ENCODE data around the gene RACGAP1.
"Not testable (repeated sequence)": the region's sequence is repeated elsewhere in the genome, so short reads cannot be mapped to it uniquely, and the experiment has no call there.

Gene RACGAP1

DNA sequence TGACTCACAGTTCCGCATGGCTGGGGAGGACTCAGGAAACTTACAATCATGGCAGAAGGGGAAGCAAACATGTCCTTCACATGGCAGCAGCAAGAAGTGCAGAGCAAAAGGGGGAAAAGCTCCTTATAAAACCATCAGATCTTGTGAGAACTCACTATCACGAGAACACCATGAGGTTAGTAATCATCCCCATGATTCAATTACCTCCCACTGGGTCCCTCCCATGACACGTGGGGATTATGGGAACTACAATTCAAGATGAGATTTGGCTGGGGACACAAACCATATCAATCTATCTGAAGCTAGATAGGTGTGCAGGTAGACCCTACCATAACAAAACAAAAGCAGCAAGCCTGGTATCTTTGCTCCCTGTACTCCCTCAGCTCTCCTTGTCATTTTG, 38.8 kb downstream of the RACGAP1 start:
- DNase-seq (ENCODE audit: low read depth), result not testable (repeated sequence)

DNA sequence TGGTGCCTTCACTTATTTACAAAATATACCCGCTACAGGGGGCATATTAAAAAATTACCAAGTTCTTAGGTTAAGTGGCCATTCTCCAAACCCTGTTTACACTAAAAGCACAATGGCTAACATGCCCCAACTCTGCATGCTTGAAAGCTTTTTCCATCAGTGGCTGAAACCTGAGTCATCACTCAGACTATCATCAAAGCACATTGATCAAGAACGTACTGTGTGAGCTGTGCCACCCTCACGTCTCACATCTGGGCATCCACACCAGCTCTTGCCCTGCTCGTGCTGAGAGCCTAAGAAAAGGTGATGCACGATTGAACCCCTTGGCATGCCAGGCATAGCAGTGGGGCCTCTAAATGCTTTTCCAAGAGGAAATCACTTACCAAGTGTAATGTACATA, 39.3 kb downstream of the RACGAP1 start:
- DNase-seq (ENCODE audit: low read depth), result no peak

GRCh38 chr12:49984476-49985359, 40.6 kb downstream of the RACGAP1 start:
- DNase-seq (ENCODE audit: low read depth), result no peak

DNA sequence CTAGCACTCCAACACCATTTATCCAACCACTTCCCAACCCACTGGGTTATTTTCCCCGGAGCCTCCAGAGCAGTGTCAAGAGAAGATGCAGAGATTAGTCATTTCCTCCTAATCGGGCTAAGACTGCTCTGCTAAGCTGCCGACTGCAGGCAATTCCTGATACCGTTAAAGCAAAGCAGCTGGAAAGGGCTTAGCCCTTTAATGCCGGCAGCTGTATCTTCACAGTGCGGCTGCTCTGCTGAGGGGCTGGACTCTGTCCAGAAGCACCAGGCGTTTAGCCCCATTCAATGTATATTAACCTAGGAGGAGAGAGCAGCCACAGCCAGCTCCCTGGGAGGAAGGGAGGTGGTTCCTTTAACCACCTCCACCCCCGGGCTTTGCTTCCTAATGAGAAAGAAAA, 41.4 kb downstream of the RACGAP1 start:
- DNase-seq (ENCODE audit: low read depth), result no peak

DNA sequence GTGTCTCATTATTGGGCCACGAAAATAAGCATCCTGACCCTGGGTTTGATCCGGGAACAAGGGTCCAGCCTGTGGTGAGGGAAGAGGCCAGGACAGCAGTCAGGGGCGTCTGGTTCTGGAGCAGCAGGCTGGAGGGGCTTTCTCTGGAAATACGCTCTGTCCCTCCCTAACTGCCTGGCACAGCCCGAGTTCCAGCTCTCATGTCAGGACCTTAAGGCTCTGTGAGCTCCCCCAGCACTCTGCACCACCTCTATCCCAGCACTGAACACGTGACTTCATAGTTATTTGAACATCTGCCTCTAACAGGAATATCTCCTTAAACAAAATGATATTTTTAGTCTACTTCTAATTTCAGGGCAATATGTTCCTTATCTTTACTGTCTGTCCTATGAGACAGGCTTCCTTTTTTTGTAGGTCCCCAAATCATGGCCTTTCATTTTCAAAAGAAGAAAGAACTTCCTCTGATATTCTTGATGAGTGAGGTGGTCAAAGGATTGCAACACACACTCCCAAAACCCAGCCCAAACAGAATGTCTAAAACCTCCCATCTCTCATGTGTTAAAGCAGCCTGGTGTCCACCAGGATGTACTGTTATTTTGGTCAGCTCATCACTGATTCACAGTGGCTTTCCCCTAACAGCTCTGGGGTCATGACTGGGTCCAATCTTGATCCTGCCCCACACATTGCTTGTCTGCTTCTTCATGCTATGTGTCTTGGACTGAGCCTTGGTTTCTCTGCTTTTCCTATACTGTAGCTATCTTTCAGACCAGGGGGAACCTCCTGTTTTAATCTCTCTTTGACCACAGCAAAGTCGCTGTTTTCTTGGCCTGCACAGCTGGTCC, 42.8 kb downstream of the RACGAP1 start:
- DNase-seq (ENCODE audit: low read depth), result no peak

DNA sequence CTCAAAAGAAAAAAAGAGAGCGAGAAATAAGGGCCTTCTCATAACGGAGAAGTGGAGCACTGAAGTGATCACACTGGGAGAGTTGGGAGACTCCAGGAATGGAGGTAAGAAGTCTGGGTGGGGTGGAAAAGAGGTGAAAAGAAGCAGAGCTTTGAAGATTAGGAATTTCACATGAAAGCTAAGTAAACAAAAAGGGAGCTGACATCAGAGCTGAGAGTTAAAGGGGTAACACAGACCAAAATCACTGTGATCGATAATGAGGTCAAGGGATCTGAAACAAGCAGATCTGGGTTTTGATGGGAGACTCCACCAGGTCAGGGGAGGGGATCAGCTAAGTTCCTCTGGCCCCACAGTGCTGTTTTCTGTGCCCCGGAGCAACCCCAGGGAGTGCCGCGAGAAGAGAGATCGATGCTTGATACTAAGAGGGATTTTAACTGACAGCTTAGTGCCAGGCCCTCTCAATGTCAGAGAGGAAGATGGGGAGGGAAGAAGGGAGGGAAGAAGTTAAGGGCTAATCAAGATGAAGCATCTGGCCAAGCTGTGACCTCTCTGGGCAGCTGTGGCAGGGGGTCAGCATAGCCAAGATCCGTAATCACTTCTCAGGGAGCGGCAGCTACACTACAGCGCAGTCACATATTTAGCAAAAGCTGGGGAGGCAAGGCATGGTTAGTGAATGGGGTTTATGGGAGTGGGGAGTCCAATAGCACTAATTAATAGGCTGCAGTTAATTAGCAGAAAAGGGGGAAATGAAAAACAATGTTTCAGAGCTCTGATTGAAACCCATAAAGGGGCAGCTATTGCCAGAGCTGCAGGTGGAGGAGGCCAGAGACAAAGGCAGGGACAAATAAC, 44.6 kb downstream of the RACGAP1 start:
- DNase-seq (ENCODE audit: low read depth), result no peak

- DNase-seq (ENCODE audit: low read depth), result no peak
Observed at GRCh38 chr12:49979791-49980190, 45.5 kb downstream of the RACGAP1 start.

DNA sequence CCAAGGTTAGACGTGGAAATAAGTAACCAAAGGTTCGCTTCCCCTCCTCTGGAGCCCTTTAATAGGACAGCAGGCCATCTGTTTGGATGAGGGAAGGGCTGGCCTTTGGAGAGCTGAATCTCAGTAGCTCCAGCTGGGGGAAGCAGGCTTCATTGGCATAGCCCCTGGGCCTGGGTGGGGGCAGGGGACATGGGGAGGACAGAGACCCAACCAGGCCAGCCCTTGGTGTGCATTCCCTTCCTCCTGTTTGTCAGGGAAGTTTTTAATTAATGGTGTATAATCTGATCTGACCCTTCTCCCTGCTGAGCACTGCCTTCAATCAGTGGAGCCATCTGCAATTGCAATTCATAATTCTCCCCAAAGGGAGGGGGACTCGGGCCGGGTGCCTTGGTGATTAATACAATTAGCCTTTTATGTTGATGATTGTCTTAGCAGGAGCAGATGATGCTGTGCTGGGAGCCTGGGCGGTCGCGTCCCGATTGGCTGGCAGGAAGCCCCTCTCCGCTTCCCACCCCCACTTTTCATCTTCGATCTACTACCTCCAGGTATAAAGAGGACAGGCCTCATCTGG, 46.2 kb downstream of the RACGAP1 start:
- DNase-seq (ENCODE audit: low read depth), result no peak

GRCh38 chr12:49978125-49978524, 47.2 kb downstream of the RACGAP1 start:
- no peak for DNase-seq (ENCODE audit: low read depth)

DNA sequence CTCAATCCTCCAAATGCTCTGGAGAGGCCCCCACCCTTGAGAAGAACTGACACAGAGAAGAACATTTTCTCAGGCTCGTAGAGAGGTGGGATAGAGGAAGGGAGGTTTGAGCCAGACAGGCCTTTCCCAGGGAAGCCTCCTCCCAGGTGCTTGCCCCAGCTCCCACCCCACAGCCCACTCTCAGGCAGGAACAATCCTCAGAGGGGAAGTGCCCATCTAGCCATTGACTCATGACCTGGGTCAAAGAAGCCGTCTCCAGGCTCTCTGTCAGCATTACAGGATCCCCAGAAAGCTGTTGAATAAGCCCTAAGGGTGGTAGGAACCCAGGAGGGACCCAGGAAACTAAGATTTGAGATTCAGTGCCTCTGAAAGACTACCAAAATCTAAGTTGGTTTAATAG, 48.7 kb downstream of the RACGAP1 start:
- DNase-seq (ENCODE audit: low read depth), result no peak

DNA sequence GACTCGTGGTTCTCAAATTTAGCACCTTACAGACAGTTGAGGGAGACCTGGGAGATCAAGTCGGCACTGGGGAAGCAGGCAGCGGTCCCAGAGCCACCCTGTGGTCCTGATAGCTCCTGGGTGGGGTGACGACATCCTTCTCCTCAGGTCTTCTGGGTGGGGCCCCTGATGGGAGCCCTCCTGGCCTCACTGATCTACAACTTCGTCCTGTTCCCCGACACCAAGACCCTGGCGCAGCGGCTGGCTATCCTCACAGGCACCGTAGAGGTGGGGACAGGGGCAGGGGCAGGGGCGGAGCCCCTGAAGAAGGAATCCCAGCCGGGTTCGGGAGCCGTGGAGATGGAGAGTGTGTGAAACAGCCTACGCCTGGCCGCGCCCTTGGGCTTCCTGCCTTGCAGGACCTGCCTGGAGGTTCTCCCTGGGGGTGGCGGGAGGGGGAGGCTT, 50.0 kb downstream of the RACGAP1 start:
- DNase-seq (ENCODE audit: low read depth), result no peak

DNA sequence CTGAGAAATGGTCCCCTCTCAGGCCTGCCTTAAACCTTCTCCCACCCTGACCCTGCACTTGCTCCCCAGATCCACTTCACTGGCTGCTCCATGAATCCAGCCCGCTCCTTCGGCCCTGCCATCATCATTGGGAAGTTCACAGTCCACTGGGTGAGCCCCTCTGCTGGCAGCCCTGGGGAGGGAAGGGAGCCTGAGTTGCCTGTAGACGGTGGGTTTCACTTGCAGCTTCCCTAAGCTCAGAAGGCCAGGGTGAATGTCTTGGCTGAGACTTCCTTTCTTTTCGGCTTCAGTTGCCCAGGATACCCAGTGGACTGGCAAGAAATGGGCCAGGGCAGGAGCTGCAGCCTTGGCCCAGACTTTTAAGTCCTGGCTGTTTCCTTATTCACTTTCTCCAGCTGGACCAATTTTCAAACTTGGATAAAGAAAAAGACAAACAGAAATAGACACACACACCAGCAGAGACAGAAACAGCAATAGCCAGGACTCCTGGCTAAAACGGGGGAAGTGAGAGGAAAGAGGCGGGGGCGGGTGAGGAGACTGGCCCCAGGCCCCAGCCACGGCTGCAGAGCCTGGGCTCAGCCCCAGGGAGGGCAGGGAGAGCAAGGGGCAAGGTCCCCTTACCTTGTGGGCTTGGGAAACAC, 50.5 kb downstream of the RACGAP1 start:
- DNase-seq (ENCODE audit: low read depth), result no peak

- no peak for DNase-seq (ENCODE audit: low read depth)
Observed at GRCh38 chr12:49974231-49974675, 51.0 kb downstream of the RACGAP1 start.

DNA sequence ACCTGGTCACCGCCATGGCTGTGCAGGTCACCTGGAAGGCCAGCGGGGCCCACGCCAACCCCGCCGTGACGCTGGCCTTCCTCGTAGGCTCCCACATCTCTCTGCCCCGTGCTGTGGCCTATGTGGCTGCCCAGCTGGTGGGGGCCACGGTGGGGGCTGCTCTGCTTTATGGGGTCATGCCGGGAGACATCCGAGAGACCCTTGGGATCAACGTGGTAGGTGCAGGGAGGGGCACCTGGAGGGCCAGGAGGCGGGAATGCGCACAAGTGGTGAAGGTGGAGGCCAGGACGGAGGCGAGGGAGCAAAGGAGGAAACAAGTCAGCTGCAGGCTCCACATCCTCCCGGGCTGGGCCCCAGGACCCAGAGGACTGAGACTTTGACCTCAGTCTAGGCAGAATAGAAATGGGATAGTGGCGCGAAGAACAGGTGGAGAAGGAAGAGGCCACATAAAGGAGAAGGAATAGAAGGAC, 51.9 kb downstream of the RACGAP1 start:
- DNase-seq (ENCODE audit: low read depth), result no peak

GRCh38 chr12:49972641-49973360, 52.5 kb downstream of the RACGAP1 start, which contains the start of gene AQP6:
TSS of gene AQP6 (plus strand) at chr12:49972947. CDS start at chr12:49973174, 227 bp downstream.
- DNase-seq (ENCODE audit: low read depth), result no peak

GRCh38 chr12:49972129-49972528, 53.2 kb downstream of the RACGAP1 start:
- no peak for DNase-seq (ENCODE audit: low read depth)

DNA sequence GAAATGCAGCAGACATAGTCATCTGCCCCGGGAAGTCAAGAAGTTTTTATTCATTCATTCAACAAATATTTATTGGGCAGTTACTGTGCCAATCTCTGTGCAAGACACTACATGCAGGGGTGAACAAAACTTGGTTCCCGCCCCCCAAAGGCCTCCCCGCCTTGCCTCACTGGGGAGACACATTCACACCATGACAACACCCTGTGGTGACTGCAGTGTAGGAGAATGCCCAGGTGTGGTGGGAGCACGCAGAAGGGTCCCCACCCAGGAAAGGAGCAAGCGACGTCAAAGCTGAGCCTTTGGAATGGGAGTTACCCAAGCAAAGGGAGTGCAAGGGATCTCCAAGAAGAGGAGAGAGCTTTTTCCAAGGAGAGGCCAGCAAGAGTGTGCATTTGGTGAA, 54.2 kb downstream of the RACGAP1 start:
- no peak for DNase-seq (ENCODE audit: low read depth)

DNA sequence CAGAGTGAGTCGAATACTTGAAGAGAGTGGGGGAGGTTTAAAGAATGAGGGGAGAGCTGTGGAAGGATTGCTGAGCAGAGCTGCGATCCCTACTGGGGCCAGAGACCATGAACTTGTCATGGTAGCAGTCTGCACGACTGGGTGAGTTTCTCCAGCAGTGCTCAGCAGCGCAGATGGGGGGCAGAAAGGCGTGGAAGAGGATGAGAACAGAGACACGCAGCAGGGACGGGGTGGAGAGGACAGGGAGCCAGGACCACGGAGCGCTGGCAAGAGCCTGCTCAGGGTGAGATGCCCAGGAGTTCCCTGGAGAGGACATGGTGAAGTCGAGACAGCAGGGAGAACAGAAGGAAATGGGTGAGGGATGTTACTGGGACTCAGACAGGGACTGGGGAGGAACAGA, 54.6 kb downstream of the RACGAP1 start:
- DNase-seq (ENCODE audit: low read depth), result no peak

GRCh38 chr12:49969651-49970429, 55.5 kb downstream of the RACGAP1 start:
- DNase-seq (ENCODE audit: low read depth), result no peak

Measured in stimulated activated CD8-positive, alpha-beta memory T cell treated with anti-CD3 and anti-CD28 coated beads, Interleukin-15, amount 100 ng/mL, for 24 hours (primary cell).